HT1080 (cell line): ENCODE results near the gene ARMC10. TPM values are rescaled to one million over a fixed set of nuclear protein-coding genes. Genes with fewer than 3 reads are reported as not detected.
"Not testable (repeated sequence)": the region's sequence is repeated elsewhere in the genome, so short reads cannot be mapped to it uniquely, and the experiment has no call there.

Experiments
- DNase-seq: peaks from one replicate; pipeline ENCODE4 v3.0.0-alpha.2; 2015; ENCODE audit warnings: low read depth
- total RNA-seq: library from RNA; depleted of rRNA; stranded (reverse); fragments of >200 nt; shearing (Covaris generic); gene quantifications from 2 replicates; pipeline ENCODE4 v1.2.3, GENCODE V29; 2014; rRNA removed

The ARMC10 gene
- total RNA-seq, 1 experiment from 2014 or later, result 52.8 TPM

GRCh38 chr7:103123529-103123928 lies 48.6 kb downstream of the ARMC10 start:
- no peak for DNase-seq

DNA sequence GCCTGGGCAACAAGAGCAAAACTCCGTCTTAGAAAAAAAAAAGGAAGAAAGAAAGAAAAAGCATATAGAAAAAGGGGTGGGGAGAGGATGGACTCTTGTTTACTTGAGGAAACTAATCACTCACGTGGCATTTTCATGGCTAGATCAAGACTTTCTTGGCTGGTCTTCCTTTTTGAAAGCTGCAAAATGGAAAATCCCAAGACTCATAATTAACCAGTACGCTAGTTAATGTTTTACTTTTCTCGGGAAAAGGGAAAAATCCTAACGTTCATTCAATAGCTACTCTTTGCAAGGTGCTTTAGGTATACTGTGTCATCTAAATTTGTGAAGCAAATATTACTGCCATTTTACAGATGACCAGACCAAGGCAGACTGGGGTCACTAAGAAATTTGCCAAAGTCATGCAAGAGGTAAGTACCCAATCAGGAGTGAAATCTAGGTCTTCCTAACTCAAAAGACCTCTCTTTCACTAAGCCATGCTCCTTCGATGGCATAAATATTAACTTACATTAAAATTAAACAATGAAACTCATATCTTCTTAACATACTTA lies 49.6 kb downstream of the ARMC10 start:
- no peak for DNase-seq

GRCh38 chr7:103127006-103127405 lies 52.1 kb downstream of the ARMC10 start:
- no peak for DNase-seq

- DNase-seq, result no peak
Measured at GRCh38 chr7:103129702-103130549, 55.0 kb downstream of the ARMC10 start.

GRCh38 chr7:103130901-103131624 lies 56.1 kb downstream of the ARMC10 start:
- DNase-seq, result no peak

DNA sequence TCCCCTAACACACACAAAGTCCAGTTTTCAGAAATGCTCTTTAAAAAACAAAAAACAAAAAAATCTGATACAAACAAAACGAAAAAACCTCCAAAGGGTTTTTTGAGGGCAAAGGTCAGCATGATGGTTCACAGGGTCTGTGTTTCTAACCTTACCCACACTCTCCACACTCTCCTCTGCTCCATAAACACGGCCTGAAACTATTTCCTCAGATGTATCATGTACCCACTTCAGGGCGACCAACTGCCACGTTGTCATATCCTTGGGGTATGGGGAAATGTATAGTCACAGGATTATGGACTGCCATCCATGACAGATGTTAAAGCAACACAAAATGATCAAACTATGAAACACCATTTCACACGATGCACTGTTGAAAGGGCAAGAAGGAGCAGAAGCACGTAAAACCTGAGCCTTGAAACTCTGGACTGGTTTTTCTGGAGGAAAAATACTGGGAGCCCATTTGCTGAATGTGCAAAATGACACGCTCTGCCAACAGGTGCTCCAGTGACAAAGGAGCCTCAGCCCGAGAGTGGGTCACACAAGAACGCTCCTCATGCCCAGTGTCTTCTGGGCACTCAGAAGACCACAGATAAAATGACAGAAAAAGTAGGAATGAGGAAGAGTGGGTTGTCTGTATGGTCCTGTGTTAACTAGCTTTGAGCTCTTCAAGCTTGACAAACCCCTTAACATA lies 58.2 kb downstream of the ARMC10 start:
- DNase-seq, result no peak

DNA sequence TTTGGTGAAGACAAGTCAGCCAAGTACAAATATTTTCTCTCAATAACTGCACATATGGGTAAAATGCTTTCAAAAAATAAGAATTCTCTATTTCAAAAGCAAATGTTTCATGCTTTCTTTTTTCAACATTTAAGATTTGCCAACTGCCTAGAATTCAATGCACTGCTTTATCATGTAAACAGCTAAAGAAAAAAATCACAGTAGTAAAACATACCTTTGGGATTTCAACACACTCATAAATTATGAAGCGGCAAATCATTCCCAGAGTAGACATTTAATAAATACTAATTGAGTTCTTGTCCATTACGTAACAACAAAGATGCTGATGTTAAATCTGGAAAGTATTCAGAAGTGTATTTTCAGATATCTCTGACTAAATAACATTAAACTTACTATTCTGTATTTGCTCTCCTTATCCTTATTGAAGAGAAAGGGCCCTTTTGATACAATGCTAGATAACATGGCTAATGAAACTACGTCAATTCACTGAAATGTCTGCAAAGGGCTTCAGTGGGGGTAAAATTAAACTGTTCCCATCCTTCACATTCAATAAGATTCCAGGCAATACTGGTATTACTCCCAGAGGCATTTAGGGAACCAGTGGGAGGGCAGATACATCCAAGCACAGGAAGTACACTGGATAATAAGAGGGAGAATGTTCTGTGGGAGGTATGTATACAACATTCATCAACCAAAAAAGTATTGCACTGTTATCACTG lies 60.1 kb downstream of the ARMC10 start:
- no peak for DNase-seq

DNA sequence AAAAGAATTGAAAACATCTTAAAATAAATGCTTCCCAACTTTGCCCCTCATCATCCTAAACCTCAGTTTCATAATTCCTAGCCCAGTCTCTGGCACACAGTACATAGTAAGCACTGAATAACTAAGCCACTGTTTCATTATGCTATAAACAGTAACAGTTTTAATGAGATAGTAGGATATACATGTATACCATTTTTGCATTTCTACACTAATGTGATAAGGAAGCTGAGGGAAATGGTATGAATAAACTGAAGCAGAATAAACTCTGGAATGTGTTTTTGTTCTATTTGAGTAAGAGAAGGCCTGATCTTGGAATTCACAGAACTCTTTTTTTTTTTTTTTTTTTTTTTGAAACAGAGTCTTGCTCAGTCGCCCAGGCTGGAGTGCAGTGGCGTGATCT lies 65.1 kb downstream of the ARMC10 start:
- no peak for DNase-seq

DNA sequence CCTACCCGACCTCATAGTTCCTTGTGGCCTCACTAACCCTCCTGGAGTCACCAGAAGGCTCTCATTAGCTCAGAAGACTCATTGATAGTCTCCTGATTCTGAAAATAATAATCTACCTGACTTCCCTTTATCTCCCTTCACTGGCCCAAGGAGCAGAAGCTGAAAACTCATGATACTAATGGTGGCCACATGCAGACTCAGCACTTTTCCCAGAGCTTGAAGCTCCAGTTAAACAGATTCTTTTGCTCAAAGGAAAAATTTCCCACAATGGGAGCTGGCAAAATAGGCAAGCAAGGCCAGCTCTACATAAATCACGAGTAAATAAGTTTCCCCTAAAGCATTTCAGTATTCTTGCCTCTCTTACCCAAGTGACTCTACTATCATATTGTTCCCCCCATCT lies 65.7 kb downstream of the ARMC10 start:
- DNase-seq, result no peak

DNA sequence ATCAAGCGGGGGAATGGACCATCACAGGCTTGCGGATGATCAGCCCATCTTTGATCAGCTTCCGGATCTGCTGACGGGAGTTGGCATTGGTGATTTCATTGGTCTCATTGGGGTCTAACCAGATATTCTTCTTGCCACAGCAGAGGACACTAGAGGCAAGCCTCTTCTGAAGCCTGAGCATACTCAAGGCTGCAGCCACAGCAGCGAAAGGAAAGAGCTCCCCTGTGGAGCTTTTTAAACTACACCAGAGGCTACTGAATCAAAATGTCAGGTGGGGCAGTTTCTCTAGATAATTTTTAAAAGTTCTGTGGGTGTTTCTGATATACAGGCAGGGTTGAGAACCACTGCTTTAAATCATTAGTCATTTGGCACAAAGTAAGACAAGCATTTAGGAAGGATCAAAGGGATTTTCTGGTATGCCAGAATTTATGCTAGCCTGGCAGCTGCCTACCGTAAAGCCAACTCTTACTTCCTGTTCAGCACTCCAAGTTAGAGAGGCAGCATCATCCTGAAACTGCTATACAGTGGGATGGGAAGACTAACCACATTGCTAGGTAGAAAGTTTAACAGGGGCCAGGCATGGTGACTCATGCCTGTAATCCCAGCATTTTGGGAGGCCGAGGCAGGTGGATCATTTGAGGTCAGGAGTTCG lies 66.9 kb downstream of the ARMC10 start:
- DNase-seq, result peak; percentile 65

DNA sequence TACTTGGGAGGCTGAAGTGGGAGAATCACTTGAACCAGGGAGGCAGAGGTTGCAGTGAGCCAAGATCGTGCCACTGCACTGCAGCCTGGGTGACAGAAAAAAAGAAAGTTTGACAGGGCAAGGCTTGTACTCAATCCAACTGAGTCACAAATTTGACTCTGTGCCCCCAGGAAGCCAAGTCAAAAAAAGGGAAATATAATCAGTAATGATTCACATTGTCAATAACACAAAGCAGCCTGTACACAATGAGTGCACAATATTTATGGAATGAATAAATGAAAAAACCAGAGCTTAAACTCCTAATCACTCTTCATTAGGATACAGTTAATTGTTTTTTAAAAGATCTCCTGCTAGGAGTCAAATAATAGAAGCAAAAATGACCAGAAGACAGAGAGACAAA lies 67.6 kb downstream of the ARMC10 start:
- DNase-seq, result peak; percentile 24

DNA sequence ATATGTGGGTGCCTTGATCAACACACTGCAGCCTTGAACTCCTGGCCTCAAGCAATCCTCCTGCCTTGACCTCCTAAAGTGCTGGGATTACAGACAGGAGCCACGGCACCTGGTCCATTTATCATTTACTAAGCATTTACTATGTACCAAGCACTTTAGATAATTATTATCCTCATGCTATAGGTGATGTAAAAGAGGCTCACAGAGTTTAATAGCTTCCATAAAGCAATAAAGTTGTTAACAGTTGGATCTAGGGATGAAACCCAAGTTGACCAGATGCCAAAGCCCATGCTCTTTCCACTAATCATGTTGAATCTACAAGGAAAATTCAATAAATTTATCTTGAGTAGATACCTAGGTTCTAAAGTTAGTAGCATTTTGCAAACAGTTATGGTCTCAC lies 68.9 kb downstream of the ARMC10 start:
- DNase-seq, result no peak

GRCh38 chr7:103144754-103145153 lies 69.8 kb downstream of the ARMC10 start:
- DNase-seq, result not testable (repeated sequence)

DNA sequence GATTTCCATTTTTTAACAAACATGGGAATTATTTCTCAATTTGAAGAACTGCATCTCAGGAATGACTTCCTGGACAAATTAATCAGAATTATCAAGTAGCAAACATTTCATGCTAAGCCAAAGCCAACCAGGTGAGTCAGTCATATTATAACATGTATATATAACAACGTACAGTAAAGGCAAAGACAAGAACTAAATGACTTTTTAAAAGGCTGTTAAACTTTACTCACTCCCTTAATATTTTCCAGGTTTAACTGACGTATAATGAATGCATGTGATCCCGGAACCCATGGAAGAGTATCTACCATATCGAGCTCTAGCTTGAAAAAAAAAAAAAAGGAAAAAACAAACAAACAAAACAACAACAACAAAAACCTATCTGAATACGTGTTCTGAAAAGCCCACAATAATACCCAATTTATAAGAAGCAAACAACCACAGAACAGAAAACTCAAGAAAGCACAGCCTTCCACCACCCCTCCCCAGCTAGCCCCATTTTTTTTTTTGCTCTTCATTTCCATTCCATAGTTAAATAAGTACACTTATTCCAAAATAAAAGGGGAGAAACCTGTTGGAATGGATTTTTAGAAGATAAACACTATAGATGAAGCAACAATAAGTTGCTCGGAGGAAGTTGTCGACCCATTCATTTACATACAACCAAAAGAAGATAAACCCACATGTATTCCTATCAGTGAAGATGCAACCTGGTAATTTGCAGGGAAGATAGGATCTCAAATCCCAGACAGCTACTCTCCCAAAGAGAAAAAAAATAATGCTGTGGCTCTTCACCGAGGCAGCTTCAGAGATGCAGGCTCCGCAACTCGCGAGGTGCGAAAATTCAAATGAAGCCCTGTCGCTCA lies 73.4 kb downstream of the ARMC10 start:
- no peak for DNase-seq

Other genes starting within 250 kb of the ARMC10 start
- 17.0 and 20.8 TPM in 2 replicates for gene LRRC17, start 162.1 kb upstream of the ARMC10 start, total RNA-seq
- gene FBXL13, start 344 bp upstream of the ARMC10 start, total RNA-seq, result 0.20 and 0.56 TPM in 2 replicates
- gene NAPEPLD, start 74.0 kb downstream of the ARMC10 start, total RNA-seq, result 3.6 and 5.0 TPM in 2 replicates
- 65.4 and 68.6 TPM in 2 replicates for gene PMPCB, start 222.3 kb downstream of the ARMC10 start, total RNA-seq